H1 (cell line): ENCODE measurements around the gene SH3YL1. TPM values are rescaled to one million over a fixed set of nuclear protein-coding genes. Genes with fewer than 3 reads are reported as not detected.

Source experiments
- CTCF ChIA-PET: fragments of 300-600 bp; sonication (Branson Sonifier 250); formaldehyde crosslinking; loops from one replicate; lab custom pipeline; 2021; ENCODE audit not compliant: partially characterized antibody; lab: Charles Lee
- POLR2A ChIA-PET: fragments of 300-600 bp; sonication (Branson Sonifier 250); formaldehyde crosslinking; loops from one replicate; lab custom pipeline; 2021; ENCODE audit warnings: inconsistent platforms; ENCODE audit not compliant: partially characterized antibody; lab: Charles Lee
- DNase-seq, 2 experiments: peaks; one replicate each; pipeline versions ENCODE4 v3.0.0 to v3.0.0-alpha.2; 2010 to 2022; ENCODE audit warnings: low spot score in 2 of 2, low read depth in 1 of 2, mixed read lengths in 1 of 2
- FAIRE-seq: peaks from 2 replicates; lab custom pipeline; 2011; peaks lifted over from hg19 to GRCh38; lab: Jason Lieb, UNC
- H2AFZ ChIP-seq: 2 replicates; pipeline ENCODE4 v1.8.1; 2012; ENCODE audit warnings: low read length, inconsistent platforms
- H2AK5ac ChIP-seq: 2 replicates; pipeline ENCODE4 v1.6.1; 2013; ENCODE audit warnings: low read depth, low read length
- H2BK120ac ChIP-seq: replicated peaks from 2 replicates; pipeline ENCODE3; 2013; ENCODE audit warnings: low read depth, low read length, inconsistent platforms
- H2BK12ac ChIP-seq: 2 replicates; pipeline ENCODE4 v1.6.1; 2013; ENCODE audit warnings: low read depth, low read length
- H2BK15ac ChIP-seq: 2 replicates; pipeline ENCODE4 v1.6.1; 2013; ENCODE audit warnings: low read length
- H2BK20ac ChIP-seq: 2 replicates; pipeline ENCODE4 v1.6.1; 2013; ENCODE audit warnings: low read length
- H2BK5ac ChIP-seq: 2 replicates; pipeline ENCODE4 v1.6.1; 2013; ENCODE audit warnings: low read depth, low read length
- H3K14ac ChIP-seq: 2 replicates; pipeline ENCODE4 v1.6.1; 2013; ENCODE audit warnings: inconsistent platforms; ENCODE audit not compliant: insufficient read length
- H3K18ac ChIP-seq: 2 replicates; pipeline ENCODE4 v1.6.1; 2013; ENCODE audit warnings: low read length; ENCODE audit errors: extremely low read depth
- H3K23ac ChIP-seq: 2 replicates; pipeline ENCODE4 v1.6.1; 2013; ENCODE audit warnings: inconsistent platforms; ENCODE audit not compliant: insufficient read length
- H3K23me2 ChIP-seq: 2 replicates; pipeline ENCODE4 v1.6.1; 2013; ENCODE audit warnings: low read depth, low read length
- H3K27ac ChIP-seq: 2 replicates; pipeline ENCODE4 v1.6.1; 2011; ENCODE audit warnings: low read depth, low read length, inconsistent platforms
- H3K27me3 ChIP-seq, 4 experiments: replicated peaks in 1 of 4; 1 replicate in 1 of 4; 2 replicates in 3 of 4; pipeline versions ENCODE4 v1.6.1 to v1.8.1; 2011 to 2013; ENCODE audit warnings: low read length in 3 of 4, mild to moderate bottlenecking in 3 of 4, inconsistent platforms in 2 of 4, mixed read lengths in 2 of 4, moderate library complexity in 1 of 4; ENCODE audit not compliant: control insufficient read depth in 3 of 4, insufficient read depth in 3 of 4; ENCODE audit errors: extremely low read depth in 1 of 4
- H3K36me3 ChIP-seq, 4 experiments: 2 replicates each; pipeline versions ENCODE4 v1.6.1 to v1.8.1; 2011 to 2013; ENCODE audit warnings: mild to moderate bottlenecking in 4 of 4, low read length in 3 of 4, moderate library complexity in 2 of 4, control low read depth in 1 of 4, inconsistent platforms in 1 of 4; ENCODE audit not compliant: insufficient read depth in 4 of 4, control insufficient read depth in 2 of 4
- H3K4ac ChIP-seq: replicated peaks from 2 replicates; pipeline ENCODE3; 2013; ENCODE audit warnings: low read length, low read depth, mixed read lengths, inconsistent platforms; ENCODE audit not compliant: insufficient read length
- H3K4me1 ChIP-seq, 4 experiments: replicated peaks in 1 of 4; 1 replicate in 1 of 4; 2 replicates in 3 of 4; pipeline versions ENCODE4 v1.6.1 to v1.8.1; 2011 to 2013; ENCODE audit warnings: low read length in 3 of 4, inconsistent platforms in 2 of 4, mixed read lengths in 1 of 4; ENCODE audit not compliant: insufficient read depth in 4 of 4, control insufficient read depth in 3 of 4
- H3K4me2 ChIP-seq, 2 experiments: 2 replicates each; pipeline versions ENCODE4 v1.6.1 to v1.8.1; 2011 to 2013; ENCODE audit warnings: low read depth in 2 of 2, low read length in 2 of 2, control low read depth in 1 of 2, inconsistent platforms in 1 of 2, mild to moderate bottlenecking in 1 of 2; ENCODE audit not compliant: insufficient read depth in 1 of 2
- H3K4me3 ChIP-seq, 4 experiments: fragments of 200-600, 300-600 bp in 1 of 4; sonication (generic), shearing (Covaris generic), sonication (Bioruptor Twin) in 1 of 4; 2 replicates each; pipeline versions ENCODE4 v1.5.1 to v1.8.1; 2011 to 2016; ENCODE audit warnings: low read length in 4 of 4, low read depth in 3 of 4, control low read depth in 2 of 4, inconsistent platforms in 2 of 4, mild to moderate bottlenecking in 2 of 4, mixed read lengths in 1 of 4, moderate library complexity in 1 of 4; ENCODE audit not compliant: insufficient read depth in 2 of 4; ENCODE audit errors: extremely low read depth in 1 of 4
- H3K56ac ChIP-seq: replicated peaks from 2 replicates; pipeline ENCODE3; 2013; ENCODE audit warnings: low read depth, mild to moderate bottlenecking, mixed read lengths, low read length, inconsistent platforms; ENCODE audit not compliant: insufficient read length
- H3K79me1 ChIP-seq: 2 replicates; pipeline ENCODE4 v1.6.1; 2013; ENCODE audit warnings: low read depth, low read length, control low read depth
- H3K79me2 ChIP-seq, 2 experiments: 2 replicates each; pipeline versions ENCODE4 v1.6.1 to v1.8.1; 2012 to 2013; ENCODE audit warnings: low read length in 2 of 2, mild to moderate bottlenecking in 2 of 2, inconsistent platforms in 1 of 2; ENCODE audit not compliant: insufficient read depth in 2 of 2, control insufficient read depth in 1 of 2
- H3K9ac ChIP-seq, 4 experiments: replicated peaks in 1 of 4; 1 replicate in 1 of 4; 2 replicates in 3 of 4; pipeline versions ENCODE4 v1.6.1 to v1.8.1; 2011 to 2013; ENCODE audit warnings: low read depth in 3 of 4, low read length in 3 of 4, control low read depth in 2 of 4, mild to moderate bottlenecking in 2 of 4, moderate library complexity in 2 of 4, inconsistent platforms in 1 of 4; ENCODE audit errors: extremely low read depth in 1 of 4
- H3K9me3 ChIP-seq, 2 experiments: 2 replicates each; pipeline versions ENCODE4 v1.6.1 to v1.8.1; 2012 to 2013; ENCODE audit warnings: mild to moderate bottlenecking in 2 of 2, moderate library complexity in 2 of 2, control low read depth in 1 of 2, inconsistent platforms in 1 of 2, low read depth in 1 of 2, low read length in 1 of 2, mixed read lengths in 1 of 2; ENCODE audit not compliant: insufficient read depth in 2 of 2
- H4K20me1 ChIP-seq, 2 experiments: replicated peaks in 1 of 2; 2 replicates each; pipeline versions ENCODE3 to v1.8.1; 2011 to 2013; ENCODE audit warnings: inconsistent platforms in 2 of 2, low read length in 2 of 2, mild to moderate bottlenecking in 1 of 2; ENCODE audit not compliant: insufficient read depth in 2 of 2, control insufficient read depth in 1 of 2
- H4K5ac ChIP-seq: 2 replicates; pipeline ENCODE4 v1.6.1; 2013; ENCODE audit warnings: low read length, low read depth, mixed read lengths, inconsistent platforms; ENCODE audit not compliant: insufficient read length
- H4K8ac ChIP-seq: 2 replicates; pipeline ENCODE4 v1.8.0; 2013; ENCODE audit warnings: mild to moderate bottlenecking, moderate library complexity, low read length, inconsistent platforms; ENCODE audit not compliant: insufficient read depth; ENCODE audit errors: extremely low read depth
- H4K91ac ChIP-seq: replicated peaks from 2 replicates; pipeline ENCODE3; 2013; ENCODE audit warnings: low read length, mixed read lengths, inconsistent platforms; ENCODE audit not compliant: insufficient read length
- BCL11A ChIP-seq, 2 experiments: IDR thresholded peaks; one replicate each; pipeline ENCODE4 v1.6.1; 2011; ENCODE audit warnings: low read depth in 2 of 2, low read length in 2 of 2, mild to moderate bottlenecking in 2 of 2
- CHD2 ChIP-seq: IDR thresholded peaks from 2 replicates; pipeline ENCODE4 v1.6.1; 2012; ENCODE audit warnings: low read length, improper control_type of control experiment
- POU5F1 ChIP-seq: IDR thresholded peaks from 2 replicates; pipeline ENCODE4 v1.6.1; 2011; ENCODE audit warnings: low read depth, mild to moderate bottlenecking, low read length, moderate library complexity
- RAD21 ChIP-seq, 2 experiments: IDR thresholded peaks in 1 of 2; conservative IDR thresholded peaks in 1 of 2; 2 replicates each; pipeline ENCODE4 v1.6.1; 2011; ENCODE audit warnings: low read depth in 2 of 2, low read length in 2 of 2, improper control_type of control experiment in 1 of 2, inconsistent platforms in 1 of 2, mild to moderate bottlenecking in 1 of 2, moderate library complexity in 1 of 2
- SAP30 ChIP-seq: fragments of 300-600 bp; sonication (generic); IDR thresholded peaks from 2 replicates; pipeline ENCODE4 v1.7.1; 2012; ENCODE audit warnings: low read length, moderate library complexity, mild to moderate bottlenecking, inconsistent platforms; ENCODE audit not compliant: insufficient read depth, insufficient replicate concordance
- SRF ChIP-seq: IDR thresholded peaks from 2 replicates; pipeline ENCODE4 v1.6.1; 2011; ENCODE audit warnings: mild to moderate bottlenecking, low read depth, low read length, moderate library complexity
- WGBS, 2 experiments: shearing (Covaris generic) in 1 of 2; methylation state at CpG; one replicate each; pipeline versions ENCODE4 v1.1.6 to v1.1.7; 2013 to 2015; ENCODE audit warnings: low lambda C conversion rate in 2 of 2, mixed read lengths in 2 of 2, inconsistent platforms in 1 of 2, low coverage in 1 of 2, missing lambda C conversion rate in 1 of 2; ENCODE audit not compliant: insufficient replicate concordance in 2 of 2, insufficient coverage in 1 of 2, insufficient read length in 1 of 2; ENCODE audit errors: extremely low coverage in 1 of 2, missing lambda C conversion rate in 1 of 2; 5-methylcytosine and 5-hydroxymethylcytosine counted together
- polyA plus RNA-seq, 7 experiments: library from polyadenylated mRNA; depleted of rRNA in 3 of 7; stranded (reverse) in 5 of 7; unstranded in 2 of 7; fragments of >200 nt in 5 of 7; fragments of 200-250 nt in 2 of 7; gene quantifications; 1 replicate in 5 of 7; 2 replicates in 1 of 7; 4 replicates in 1 of 7; pipeline versions ENCODE4 v1.2.1 to v1.2.3, GENCODE V29; 2011 to 2013; ENCODE audit warnings: missing spikeins in 2 of 7, mixed read lengths in 2 of 7
- total RNA-seq: library from RNA; stranded (reverse); fragmentation: NEBNext Ultra II Directional; extraction: Animal tissue kit (Norgen Biotek cat#: 25700); gene quantifications from 2 replicates; pipeline ENCODE4 v1.2.1, GENCODE V29; 2021
- TF ChIP-seq, protein P1 (sequence below), 3 experiments: IDR thresholded peaks; 1 replicate in 2 of 3; 2 replicates in 1 of 3; pipeline versions ENCODE4 v1.5.1 to v1.6.1; 2011; ENCODE audit warnings: low read length in 3 of 3, mild to moderate bottlenecking in 3 of 3, inconsistent platforms in 2 of 3, low read depth in 1 of 3, moderate library complexity in 1 of 3; ENCODE audit not compliant: insufficient read depth in 1 of 3; ENCODE audit errors: control extremely low read depth in 1 of 3
- TF ChIP-seq, protein P2 (sequence below): IDR thresholded peaks from 2 replicates; pipeline ENCODE4 v1.6.1; 2012; ENCODE audit warnings: inconsistent platforms

Gene SH3YL1
- total and polyA plus RNA-seq, 2 of the 8 experiments (the other 6 are each of a cell fraction or from before 2014, with no cell fraction given): 13.6 to 37.2 TPM

- H4K5ac ChIP-seq: no peak overlapping the region
- H3K9me3 ChIP-seq: no peaks in the 10 kb centered on the region
- no peaks in the 10 kb centered on the region for H3K23me2 ChIP-seq
- H3K18ac ChIP-seq: no peak overlapping the region
- H3K79me2 ChIP-seq: peaks cover 0 to 3% of the 10 kb centered on the region in 2 experiments; a peak in 1 of 4 replicates
- no peak overlapping the region for H3K27ac ChIP-seq
- DNase-seq (no peak), FAIRE-seq (no peak)
- 89% methylated on average over 12 of the region's 12 CpGs; no CpG with 5 or more reads in 1 of the 2 experiments for WGBS, 2 experiments
- H3K79me1 ChIP-seq: no peaks in the 10 kb centered on the region; the same call in 1 of the 2 replicates
- no peak overlapping the region for H2BK5ac ChIP-seq
- no peak overlapping the region for H2AK5ac ChIP-seq
- no peak overlapping the region for H3K4me2 ChIP-seq
- H3K4ac ChIP-seq: no peak overlapping the region
- H4K8ac ChIP-seq: no peak overlapping the region
- H4K91ac ChIP-seq: no peak overlapping the region
- no peak overlapping the region for H3K14ac ChIP-seq
- H3K9ac ChIP-seq: no peak overlapping the region
- POLR2A ChIA-PET: interaction anchor here (0.9 to 1.9 kb wide), 5 partner anchors 9 to 218 kb away, joined by 3 to 8 read pairs (median 5); partner anchors contain the start of gene SH3YL1
- H2BK20ac ChIP-seq: no peak overlapping the region
- H2AFZ ChIP-seq: no peak overlapping the region
- H3K56ac ChIP-seq: no peak overlapping the region
- no peak overlapping the region for H3K23ac ChIP-seq
- peaks cover 0 to 20% (median 11%) of the 10 kb centered on the region in 4 experiments; a peak in 5 of 7 replicates for H3K27me3 ChIP-seq
- no peak overlapping the region for H2BK12ac ChIP-seq
- no peak overlapping the region for H3K4me3 ChIP-seq
- CTCF ChIA-PET: interaction anchor here (0.6 to 5.1 kb wide), 4 partner anchors 9 to 271 kb away, joined by 3 to 28 read pairs (median 6); no protein-coding TSS in a partner anchor
- H2BK15ac ChIP-seq: no peak overlapping the region
- no peak overlapping the region for H2BK120ac ChIP-seq
- H3K4me1 ChIP-seq: peaks cover 6 to 29% (median 20%) of the 10 kb centered on the region in 4 experiments
- peaks cover 2 to 40% (median 23%) of the 10 kb centered on the region in 4 experiments for H3K36me3 ChIP-seq
- H4K20me1 ChIP-seq: peaks cover 4 to 13% of the 10 kb centered on the region in 2 experiments
- TF ChIP-seq SAP30 (no peak), CHD2 (no peak), BCL11A (IDR thresholded peaks at IDR 0.05; ENCODE audit: low read depth in 2 of 2, low read length in 2 of 2) (no peak), POU5F1 (no peak), SRF (no peak), RAD21 (IDR thresholded peaks at IDR 0.05 in 1 of 2, conservative IDR thresholded peaks at IDR 0.05 in 1 of 2; ENCODE audit: low read depth in 2 of 2, low read length in 2 of 2) (no peak)
- TF ChIP-seq, protein P1, sequence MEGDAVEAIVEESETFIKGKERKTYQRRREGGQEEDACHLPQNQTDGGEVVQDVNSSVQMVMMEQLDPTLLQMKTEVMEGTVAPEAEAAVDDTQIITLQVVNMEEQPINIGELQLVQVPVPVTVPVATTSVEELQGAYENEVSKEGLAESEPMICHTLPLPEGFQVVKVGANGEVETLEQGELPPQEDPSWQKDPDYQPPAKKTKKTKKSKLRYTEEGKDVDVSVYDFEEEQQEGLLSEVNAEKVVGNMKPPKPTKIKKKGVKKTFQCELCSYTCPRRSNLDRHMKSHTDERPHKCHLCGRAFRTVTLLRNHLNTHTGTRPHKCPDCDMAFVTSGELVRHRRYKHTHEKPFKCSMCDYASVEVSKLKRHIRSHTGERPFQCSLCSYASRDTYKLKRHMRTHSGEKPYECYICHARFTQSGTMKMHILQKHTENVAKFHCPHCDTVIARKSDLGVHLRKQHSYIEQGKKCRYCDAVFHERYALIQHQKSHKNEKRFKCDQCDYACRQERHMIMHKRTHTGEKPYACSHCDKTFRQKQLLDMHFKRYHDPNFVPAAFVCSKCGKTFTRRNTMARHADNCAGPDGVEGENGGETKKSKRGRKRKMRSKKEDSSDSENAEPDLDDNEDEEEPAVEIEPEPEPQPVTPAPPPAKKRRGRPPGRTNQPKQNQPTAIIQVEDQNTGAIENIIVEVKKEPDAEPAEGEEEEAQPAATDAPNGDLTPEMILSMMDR (IDR thresholded peaks at IDR 0.05; ENCODE audit: control extremely low read depth in 1 of 3, insufficient read depth in 1 of 3, low read depth in 1 of 3, low read length in 3 of 3): no peak
- TF ChIP-seq, protein P2, sequence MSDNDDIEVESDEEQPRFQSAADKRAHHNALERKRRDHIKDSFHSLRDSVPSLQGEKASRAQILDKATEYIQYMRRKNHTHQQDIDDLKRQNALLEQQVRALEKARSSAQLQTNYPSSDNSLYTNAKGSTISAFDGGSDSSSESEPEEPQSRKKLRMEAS: no peak
These were observed 18.8 kb upstream of the SH3YL1 start for GRCh38 chr2:282371-283263.
